HS-27A (cell line): ENCODE results near the gene RHBDL2.
"Not testable (repeated sequence)": the region's sequence is repeated elsewhere in the genome, so short reads cannot be mapped to it uniquely, and the experiment has no call there.

Experiments
- DNase-seq: peaks from one replicate; pipeline ENCODE4 v3.0.0-alpha.2; 2012; ENCODE audit warnings: low read depth, missing footprints

RHBDL2 gene, protein sequence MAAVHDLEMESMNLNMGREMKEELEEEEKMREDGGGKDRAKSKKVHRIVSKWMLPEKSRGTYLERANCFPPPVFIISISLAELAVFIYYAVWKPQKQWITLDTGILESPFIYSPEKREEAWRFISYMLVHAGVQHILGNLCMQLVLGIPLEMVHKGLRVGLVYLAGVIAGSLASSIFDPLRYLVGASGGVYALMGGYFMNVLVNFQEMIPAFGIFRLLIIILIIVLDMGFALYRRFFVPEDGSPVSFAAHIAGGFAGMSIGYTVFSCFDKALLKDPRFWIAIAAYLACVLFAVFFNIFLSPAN

GRCh38 chr1:38941527-38942019 is at the start of gene RHBDL2:
RHBDL2 (minus strand) TSS chr1:38941830; CDS start chr1:38919212, 22,618 bp downstream.
- DNase-seq, result no peak

DNA sequence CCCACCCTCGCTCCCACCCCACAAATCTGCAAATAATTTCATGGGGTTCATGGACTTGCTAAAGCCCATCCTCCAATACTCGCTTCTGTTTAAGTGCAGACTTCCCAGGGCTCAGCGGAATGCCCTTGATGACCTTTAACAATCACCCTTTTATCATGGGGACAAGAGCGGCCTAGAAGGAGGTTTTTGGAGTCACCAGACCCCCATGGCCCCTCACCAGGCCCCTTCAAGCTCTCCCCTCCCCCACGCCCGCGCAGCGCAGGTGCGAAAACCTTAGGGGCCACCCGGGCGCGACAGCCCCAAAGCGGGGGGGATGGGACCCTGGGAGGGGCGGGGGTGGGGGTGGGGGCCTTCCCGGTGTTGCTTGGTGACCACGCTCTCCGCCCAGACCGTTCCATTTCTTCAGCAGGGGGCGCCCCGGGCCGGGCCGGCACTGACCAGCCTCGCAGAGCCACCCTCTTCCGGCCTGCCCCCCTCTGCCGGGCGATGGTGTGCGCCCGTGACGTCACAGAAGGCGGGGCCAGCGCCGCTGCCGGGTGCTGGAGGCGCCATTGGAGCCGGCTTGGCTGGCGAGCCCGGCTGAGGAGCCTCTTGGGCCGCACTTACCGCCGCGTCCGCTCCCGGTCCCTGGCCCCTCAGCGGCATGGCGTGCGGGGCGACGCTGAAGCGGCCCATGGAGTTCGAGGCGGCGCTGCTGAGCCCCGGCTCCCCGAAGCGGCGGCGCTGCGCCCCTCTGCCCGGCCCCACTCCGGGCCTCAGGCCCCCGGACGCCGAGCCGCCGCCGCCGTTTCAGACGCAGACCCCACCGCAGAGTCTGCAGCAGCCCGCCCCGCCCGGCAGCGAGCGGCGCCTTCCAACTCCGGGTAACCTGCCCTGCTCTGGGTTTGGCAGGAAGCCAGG is 49.4 kb upstream of the RHBDL2 start, which contains the start of gene AKIRIN1:
TSS of gene AKIRIN1 (plus strand) at position 539 of the 900 bp plus-strand sequence. CDS start at position 644, 105 bp downstream.
- peak; percentile 73 for DNase-seq

- no peak for DNase-seq
These were observed 48.7 kb upstream of the RHBDL2 start for GRCh38 chr1:38990386-38990737.

- no peak for DNase-seq
These were observed 48.3 kb upstream of the RHBDL2 start for GRCh38 chr1:38989979-38990378.

GRCh38 chr1:38979380-38979779 is 37.8 kb upstream of the RHBDL2 start:
- DNase-seq, result not testable (repeated sequence)

GRCh38 chr1:38978245-38978542 is 36.6 kb upstream of the RHBDL2 start:
- not testable (repeated sequence) for DNase-seq

DNA sequence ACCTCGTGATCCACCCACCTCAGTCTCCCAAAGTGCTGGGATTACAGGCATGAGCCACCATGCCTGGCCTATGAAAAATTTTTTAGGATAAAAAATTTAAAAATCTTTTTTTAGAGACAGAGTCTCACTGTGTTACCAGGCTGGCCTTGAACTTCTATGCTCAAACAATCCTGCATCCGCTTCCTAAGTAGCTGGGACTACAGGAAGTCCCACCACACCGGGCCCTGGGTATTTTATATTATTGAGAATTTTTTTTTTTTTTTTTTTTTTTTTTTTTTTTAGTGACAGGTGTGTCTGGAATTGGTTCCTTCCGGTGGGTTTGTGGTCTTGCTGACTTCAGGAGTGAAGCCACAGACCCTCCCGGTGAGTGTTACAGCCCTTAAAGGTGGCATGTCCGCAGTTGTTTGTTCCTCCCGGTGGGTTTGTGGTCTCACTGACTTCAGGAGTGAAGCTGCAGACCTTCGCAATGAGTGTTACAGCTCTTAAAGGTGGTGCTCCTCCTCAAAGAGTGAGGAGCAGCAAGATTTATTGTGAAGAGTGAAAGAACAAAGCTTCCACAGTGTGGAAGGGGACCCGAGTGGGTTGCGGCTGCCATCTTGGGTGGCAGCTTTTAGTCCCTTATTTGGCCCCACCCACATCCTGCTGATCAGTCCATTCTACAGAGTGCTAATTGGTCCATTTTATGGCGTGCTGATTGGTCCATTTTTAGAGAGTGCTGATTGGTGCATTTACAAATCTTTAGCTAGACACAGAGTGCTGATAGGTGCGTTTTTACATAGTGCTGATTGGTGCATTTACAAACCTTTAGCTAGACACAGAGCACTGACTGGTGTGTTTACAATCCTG is 36.0 kb upstream of the RHBDL2 start:
- DNase-seq, result not testable (repeated sequence)

- no peak for DNase-seq
These were observed 32.2 kb upstream of the RHBDL2 start for GRCh38 chr1:38973659-38974437.

DNA sequence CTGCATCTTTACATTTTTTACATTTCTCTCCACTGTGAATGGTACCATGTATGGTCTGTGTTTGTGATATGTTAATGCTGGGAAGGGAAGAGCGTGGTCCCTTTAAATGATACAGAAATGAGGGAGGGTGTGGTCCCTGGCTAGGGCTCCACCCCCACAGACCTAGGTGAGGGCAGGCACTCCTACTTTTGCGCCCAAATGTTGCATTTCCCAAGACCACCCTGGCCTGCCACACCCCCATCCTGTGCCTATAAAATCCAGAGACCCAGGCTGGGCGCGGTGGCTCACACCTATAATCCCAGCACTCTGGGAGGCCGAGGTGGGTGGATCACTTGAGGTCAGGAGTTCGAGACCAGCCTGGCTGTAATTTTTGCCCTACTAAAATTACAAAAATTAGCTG is 31.5 kb upstream of the RHBDL2 start:
- DNase-seq, result not testable (repeated sequence)

GRCh38 chr1:38964140-38964548 is 22.5 kb upstream of the RHBDL2 start:
- DNase-seq, result no peak

DNA sequence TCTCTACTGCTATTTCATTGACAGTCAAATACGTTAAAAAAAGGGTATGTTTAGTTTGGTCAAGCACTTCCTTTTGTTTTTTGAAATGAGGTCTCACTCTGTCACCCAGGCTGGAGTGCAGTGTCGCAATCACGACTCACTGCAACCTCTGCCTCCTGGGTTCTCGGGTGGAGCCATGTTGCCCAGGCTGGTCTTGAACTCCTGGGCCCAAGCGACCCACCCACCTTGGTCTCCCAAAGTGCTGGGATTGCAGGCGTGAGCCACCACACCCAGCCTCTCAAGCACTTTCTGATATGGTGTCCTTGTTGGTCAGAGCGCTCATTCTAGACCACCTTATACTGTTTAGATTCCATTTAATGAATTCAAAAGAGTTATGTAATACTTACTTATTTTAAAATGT is 20.9 kb upstream of the RHBDL2 start:
- DNase-seq, result peak; percentile 19

- peak; percentile 69 for DNase-seq
These were observed 20.5 kb upstream of the RHBDL2 start for GRCh38 chr1:38962113-38962512.

GRCh38 chr1:38958967-38959366 is 17.3 kb upstream of the RHBDL2 start:
- DNase-seq, result peak; percentile 58

DNA sequence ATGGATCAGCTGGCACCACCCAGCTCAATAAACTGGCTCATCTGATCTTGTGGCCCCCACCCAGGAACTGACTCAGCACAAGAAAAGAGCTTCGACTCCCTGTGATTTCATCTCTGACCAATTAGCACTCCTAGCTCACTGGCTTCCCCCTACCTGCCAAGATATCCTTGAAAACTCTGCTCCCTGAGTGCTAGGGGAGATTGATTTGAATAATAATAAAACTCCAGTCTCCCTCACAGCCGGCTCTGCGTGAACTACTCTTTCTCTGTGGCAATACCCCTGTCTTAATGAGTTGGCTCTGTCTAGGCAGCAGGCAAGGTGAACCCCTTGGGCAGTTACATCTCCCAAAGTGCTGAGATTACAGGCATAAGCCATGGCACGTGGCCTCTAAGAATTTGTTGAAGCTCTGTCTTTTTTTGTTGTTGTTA is 11.8 kb upstream of the RHBDL2 start:
- DNase-seq, result no peak

DNA sequence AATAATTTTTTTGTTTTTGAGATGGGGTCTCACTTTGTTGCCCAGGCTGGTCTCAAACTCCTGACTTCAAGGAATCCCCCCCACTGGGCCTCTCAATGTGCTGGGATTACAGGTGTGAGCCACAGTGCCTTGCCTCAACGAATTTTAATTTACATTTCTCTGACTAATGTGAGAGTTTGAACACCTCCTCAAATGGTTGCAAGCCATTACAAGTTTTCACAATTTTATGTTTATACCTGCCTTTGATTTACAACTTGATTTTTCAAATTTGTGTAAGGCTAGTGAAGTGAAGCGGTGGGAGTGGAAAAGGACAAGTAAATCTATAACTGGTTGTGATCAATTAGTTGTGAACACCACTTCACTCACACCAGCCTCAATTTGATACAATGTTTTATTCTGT is 8.9 kb upstream of the RHBDL2 start:
- DNase-seq, result no peak

- DNase-seq, result no peak
These were observed 2.9 kb upstream of the RHBDL2 start for GRCh38 chr1:38944547-38944946.

GRCh38 chr1:38942664-38943428 is 1.2 kb upstream of the RHBDL2 start:
- no peak for DNase-seq

GRCh38 chr1:38941093-38941492 is 537 bp downstream of the RHBDL2 start:
- no peak for DNase-seq

GRCh38 chr1:38940339-38941047 is 1.1 kb downstream of the RHBDL2 start:
- no peak for DNase-seq

GRCh38 chr1:38938722-38939260 is 2.8 kb downstream of the RHBDL2 start:
- DNase-seq, result no peak
